ENCODE results near the gene UBE3D. TPM values are rescaled to one million over a fixed set of nuclear protein-coding genes. Genes with fewer than 3 reads are reported as not detected.

Gene UBE3D
- total and polyA plus RNA-seq, 3 donors from 2014 or later = 2.4 to 16.4 (median 13.9) TPM

GRCh38 chr6:83008626-83009025 is 57.0 kb downstream of the UBE3D start:
- TF ChIP-seq CTCF (IDR thresholded peaks at IDR 0.05) (no peak), POLR2A (IDR thresholded peaks at IDR 0.05) (no peak)
- H3K9me3 ChIP-seq = no peaks in the 10 kb centered on the region
- no peak overlapping the region for H3K27ac ChIP-seq
- H3K36me3 ChIP-seq (ENCODE audit: low read depth, missing control alignments) = no peaks in the 10 kb centered on the region
- intact Hi-C loops (cut with DNase I; ENCODE audit: low total_unique reads) = no loop called here
- H3K27me3 ChIP-seq = no peaks in the 10 kb centered on the region
- H3K4me3 ChIP-seq = no peak overlapping the region
- H3K4me1 ChIP-seq = no peaks in the 10 kb centered on the region
- no peak for DNase-seq
- 56 to 58% methylated on average over 1 of the region's 1 CpG for WGBS, 2 donors

- TF ChIP-seq POLR2A (IDR thresholded peaks at IDR 0.05) (no peak), CTCF (IDR thresholded peaks at IDR 0.05) (no peak)
- H3K36me3 ChIP-seq (ENCODE audit: low read depth, missing control alignments) = no peaks in the 10 kb centered on the region
- intact Hi-C loops (cut with DNase I; ENCODE audit: low total_unique reads) = no loop called here
- no peaks in the 10 kb centered on the region for H3K4me1 ChIP-seq
- H3K4me3 ChIP-seq = no peak overlapping the region
- H3K9me3 ChIP-seq = no peaks in the 10 kb centered on the region
- WGBS, 2 donors = 85 to 89% methylated on average over 2 of the region's 2 CpGs
- DNase-seq = no peak
- H3K27me3 ChIP-seq = no peaks in the 10 kb centered on the region
- no peak overlapping the region for H3K27ac ChIP-seq
Measured at GRCh38 chr6:83006270-83006905, 59.3 kb downstream of the UBE3D start.

GRCh38 chr6:82996156-82996555 is 69.5 kb downstream of the UBE3D start:
- Histone ChIP-seq H3K27ac (no peak overlapping the region), H3K36me3 (ENCODE audit: low read depth, missing control alignments) (no peaks in the 10 kb centered on the region), H3K9me3 (no peaks in the 10 kb centered on the region), H3K4me1 (no peaks in the 10 kb centered on the region), H3K27me3 (no peaks in the 10 kb centered on the region), H3K4me3 (no peak overlapping the region)
- DNase-seq = no peak
- TF ChIP-seq CTCF (IDR thresholded peaks at IDR 0.05) (no peak), POLR2A (IDR thresholded peaks at IDR 0.05) (no peak)
- intact Hi-C loops (cut with DNase I; ENCODE audit: low total_unique reads) = no loop called here

GRCh38 chr6:82995066-82995465 is 70.6 kb downstream of the UBE3D start:
- DNase-seq = no peak
- WGBS, 2 donors = 59 to 72% methylated on average over 3 of the region's 3 CpGs
- H3K4me1 ChIP-seq = no peaks in the 10 kb centered on the region
- H3K4me3 ChIP-seq = no peak overlapping the region
- intact Hi-C loops (cut with DNase I; ENCODE audit: low total_unique reads) = no loop called here
- TF ChIP-seq CTCF (IDR thresholded peaks at IDR 0.05) = no peak
- TF ChIP-seq POLR2A (IDR thresholded peaks at IDR 0.05) = no peak
- no peaks in the 10 kb centered on the region for H3K9me3 ChIP-seq
- no peaks in the 10 kb centered on the region for H3K27me3 ChIP-seq
- no peak overlapping the region for H3K27ac ChIP-seq
- no peaks in the 10 kb centered on the region for H3K36me3 ChIP-seq (ENCODE audit: low read depth, missing control alignments)

GRCh38 chr6:82989736-82990290 is 75.8 kb downstream of the UBE3D start:
- Histone ChIP-seq H3K36me3 (ENCODE audit: low read depth, missing control alignments) (no peaks in the 10 kb centered on the region), H3K27me3 (no peaks in the 10 kb centered on the region), H3K9me3 (no peaks in the 10 kb centered on the region), H3K4me3 (no peak overlapping the region), H3K27ac (no peak overlapping the region), H3K4me1 (no peaks in the 10 kb centered on the region)
- intact Hi-C loops (cut with DNase I; ENCODE audit: low total_unique reads) = no loop called here
- TF ChIP-seq CTCF (IDR thresholded peaks at IDR 0.05) (no peak), POLR2A (IDR thresholded peaks at IDR 0.05) (no peak)
- DNase-seq = no peak

Measured in testis (tissue), 3 donors.